Breast epithelium (tissue), 3 donors: ENCODE results near the gene COPS4.

Source experiments
- POLR2A ChIP-seq: fragments of 450-650 bp; IDR thresholded peaks from one replicate; pipeline ENCODE4 v1.6.1; 2016; ENCODE audit warnings: antibody characterized with exemption, mild to moderate bottlenecking, moderate library complexity
- TF ChIP-seq, protein P1 (sequence below), 3 donors: fragments of 450-650 bp; IDR thresholded peaks; one replicate each; pipeline ENCODE4 v1.5.1; 2016 to 2017; ENCODE audit warnings: antibody characterized with exemption in 3 of 3, mild to moderate bottlenecking in 3 of 3, moderate library complexity in 3 of 3

GRCh38 chr4:83054928-83055327, 19.9 kb downstream of the COPS4 start:
- TF ChIP-seq, protein P1, sequence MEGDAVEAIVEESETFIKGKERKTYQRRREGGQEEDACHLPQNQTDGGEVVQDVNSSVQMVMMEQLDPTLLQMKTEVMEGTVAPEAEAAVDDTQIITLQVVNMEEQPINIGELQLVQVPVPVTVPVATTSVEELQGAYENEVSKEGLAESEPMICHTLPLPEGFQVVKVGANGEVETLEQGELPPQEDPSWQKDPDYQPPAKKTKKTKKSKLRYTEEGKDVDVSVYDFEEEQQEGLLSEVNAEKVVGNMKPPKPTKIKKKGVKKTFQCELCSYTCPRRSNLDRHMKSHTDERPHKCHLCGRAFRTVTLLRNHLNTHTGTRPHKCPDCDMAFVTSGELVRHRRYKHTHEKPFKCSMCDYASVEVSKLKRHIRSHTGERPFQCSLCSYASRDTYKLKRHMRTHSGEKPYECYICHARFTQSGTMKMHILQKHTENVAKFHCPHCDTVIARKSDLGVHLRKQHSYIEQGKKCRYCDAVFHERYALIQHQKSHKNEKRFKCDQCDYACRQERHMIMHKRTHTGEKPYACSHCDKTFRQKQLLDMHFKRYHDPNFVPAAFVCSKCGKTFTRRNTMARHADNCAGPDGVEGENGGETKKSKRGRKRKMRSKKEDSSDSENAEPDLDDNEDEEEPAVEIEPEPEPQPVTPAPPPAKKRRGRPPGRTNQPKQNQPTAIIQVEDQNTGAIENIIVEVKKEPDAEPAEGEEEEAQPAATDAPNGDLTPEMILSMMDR (IDR thresholded peaks at IDR 0.05): peak in 1 of 3 donors; percentile 13
- no peak for TF ChIP-seq POLR2A
